ENCODE measurements around the gene CD244. TPM values are rescaled to one million over a fixed set of nuclear protein-coding genes. Genes with fewer than 3 reads are reported as not detected.
"Not testable (repeated sequence)": the region's sequence is repeated elsewhere in the genome, so short reads cannot be mapped to it uniquely, and the experiment has no call there.

Gene CD244
- total RNA-seq (2014; rRNA removed; shearing (Covaris generic); ENCODE audit: low replicate concordance) = not detected in 2 replicates

- no peaks in the 10 kb centered on the region for H3K9me3 ChIP-seq
- no peaks in the 10 kb centered on the region for H3K36me3 ChIP-seq
- H3K4me3 ChIP-seq = no peak within 1 kb of the TSS
- DNase-seq = no peak
- no peaks in the 10 kb centered on the region for H3K27me3 ChIP-seq
Measured at GRCh38 chr1:160862203-160863060, at the start of gene CD244. Gene CD244, minus strand, starts transcription at chr1:160862887. Its CDS starts 210 bp downstream, at chr1:160862677.

- no peak for DNase-seq
- no peak overlapping the region for H3K4me3 ChIP-seq
Measured at GRCh38 chr1:160911925-160912324, 49.2 kb upstream of the CD244 start.

GRCh38 chr1:160911441-160911840 lies 48.8 kb upstream of the CD244 start:
- no peak overlapping the region for H3K4me3 ChIP-seq
- DNase-seq = no peak
- H3K9me3 ChIP-seq = no peaks in the 10 kb centered on the region
- no peaks in the 10 kb centered on the region for H3K36me3 ChIP-seq
- 0 out of 2 replicates have a peak, but pooled peaks cover 4% of the 10 kb centered on the region for H3K27me3 ChIP-seq

More at GRCh38 chr1:160911925-160912324, 49.2 kb upstream of the CD244 start:
- Histone ChIP-seq H3K36me3 (no peaks in the 10 kb centered on the region), H3K9me3 (no peaks in the 10 kb centered on the region), H3K27me3 (0 out of 2 replicates have a peak, but pooled peaks cover 4% of the 10 kb centered on the region)

- Histone ChIP-seq H3K36me3 (no peaks in the 10 kb centered on the region), H3K27me3 (0 out of 2 replicates have a peak, but pooled peaks cover 4% of the 10 kb centered on the region), H3K9me3 (no peaks in the 10 kb centered on the region), H3K4me3 (no peak overlapping the region)
- no peak for DNase-seq
Measured at GRCh38 chr1:160910170-160910750, 47.6 kb upstream of the CD244 start.

GRCh38 chr1:160907976-160908375 lies 45.3 kb upstream of the CD244 start:
- DNase-seq = peak; percentile 75
- H3K4me3 ChIP-seq = no peak overlapping the region
- H3K9me3 ChIP-seq = no peaks in the 10 kb centered on the region

GRCh38 chr1:160905617-160905989 lies 42.9 kb upstream of the CD244 start:
- no peak for DNase-seq
- Histone ChIP-seq H3K9me3 (no peaks in the 10 kb centered on the region), H3K4me3 (no peak overlapping the region), H3K27me3 (peaks cover 4% of the 10 kb centered on the region; the same call in 1 of the 2 replicates), H3K36me3 (no peaks in the 10 kb centered on the region)

More at GRCh38 chr1:160907976-160908375, 45.3 kb upstream of the CD244 start:
- no peaks in the 10 kb centered on the region; the same call in 1 of the 2 replicates for H3K27me3 ChIP-seq
- no peaks in the 10 kb centered on the region for H3K36me3 ChIP-seq

- Histone ChIP-seq H3K9me3 (no peaks in the 10 kb centered on the region), H3K4me3 (no peak overlapping the region), H3K27me3 (peaks cover 4% of the 10 kb centered on the region; the same call in 1 of the 2 replicates), H3K36me3 (no peaks in the 10 kb centered on the region)
- no peak for DNase-seq
Measured at GRCh38 chr1:160904783-160905616, 42.3 kb upstream of the CD244 start.

- not testable (repeated sequence) for H3K27me3 ChIP-seq, H3K36me3 ChIP-seq, H3K9me3 ChIP-seq, DNase-seq, H3K4me3 ChIP-seq
Measured at GRCh38 chr1:160902251-160902650, 39.6 kb upstream of the CD244 start.

GRCh38 chr1:160901768-160902167 lies 39.1 kb upstream of the CD244 start:
- H3K9me3 ChIP-seq = no peaks in the 10 kb centered on the region
- DNase-seq = no peak
- no peak overlapping the region for H3K4me3 ChIP-seq
- H3K27me3 ChIP-seq = peaks cover 8% of the 10 kb centered on the region
- no peaks in the 10 kb centered on the region for H3K36me3 ChIP-seq

- not testable (repeated sequence) for DNase-seq, H3K4me3 ChIP-seq, H3K9me3 ChIP-seq, H3K36me3 ChIP-seq, H3K27me3 ChIP-seq
Measured at GRCh38 chr1:160900683-160901082, 38.0 kb upstream of the CD244 start.

GRCh38 chr1:160894368-160895135 lies 31.9 kb upstream of the CD244 start:
- H3K9me3 ChIP-seq, H3K4me3 ChIP-seq, H3K27me3 ChIP-seq, DNase-seq, H3K36me3 ChIP-seq: not testable (repeated sequence)

GRCh38 chr1:160891474-160891873 lies 28.8 kb upstream of the CD244 start:
- peaks cover 3% of the 10 kb centered on the region; the same call in 1 of the 2 replicates for H3K9me3 ChIP-seq
- H3K36me3 ChIP-seq = no peaks in the 10 kb centered on the region
- DNase-seq = no peak
- H3K27me3 ChIP-seq = 0 out of 2 replicates have a peak, but pooled peaks cover 5% of the 10 kb centered on the region
- H3K4me3 ChIP-seq = no peak overlapping the region

- no peak overlapping the region for H3K4me3 ChIP-seq
Measured at GRCh38 chr1:160888926-160889325, 26.2 kb upstream of the CD244 start.

GRCh38 chr1:160887071-160887470 lies 24.4 kb upstream of the CD244 start:
- H3K36me3 ChIP-seq = no peaks in the 10 kb centered on the region
- 0 out of 2 replicates have a peak, but pooled peaks cover 5% of the 10 kb centered on the region for H3K27me3 ChIP-seq
- H3K9me3 ChIP-seq = no peaks in the 10 kb centered on the region
- no peak for DNase-seq
- no peak overlapping the region for H3K4me3 ChIP-seq

More at GRCh38 chr1:160888926-160889325, 26.2 kb upstream of the CD244 start:
- Histone ChIP-seq H3K9me3 (peaks cover under 1% of the 10 kb centered on the region; the same call in 1 of the 2 replicates), H3K36me3 (no peaks in the 10 kb centered on the region), H3K27me3 (0 out of 2 replicates have a peak, but pooled peaks cover 5% of the 10 kb centered on the region)
- DNase-seq = no peak

- DNase-seq = no peak
- Histone ChIP-seq H3K9me3 (no peaks in the 10 kb centered on the region), H3K36me3 (no peaks in the 10 kb centered on the region), H3K27me3 (no peaks in the 10 kb centered on the region), H3K4me3 (no peak within 1 kb of the TSS)
Measured at GRCh38 chr1:160885042-160885441, 22.4 kb upstream of the CD244 start, which contains the start of gene ITLN1. Gene ITLN1, minus strand, starts transcription at chr1:160885180. Its CDS starts 303 bp downstream, at chr1:160884877.

- no peaks in the 10 kb centered on the region for H3K36me3 ChIP-seq
- no peak for DNase-seq
- no peaks in the 10 kb centered on the region for H3K9me3 ChIP-seq
- no peak overlapping the region for H3K4me3 ChIP-seq
- H3K27me3 ChIP-seq = no peaks in the 10 kb centered on the region
Measured at GRCh38 chr1:160884579-160884978, 21.9 kb upstream of the CD244 start.

All from MG63 (cell line).